HG03196 (cell line): ENCODE measurements around the gene VKORC1L1.
"Not testable (repeated sequence)": the region's sequence is repeated elsewhere in the genome, so short reads cannot be mapped to it uniquely, and the experiment has no call there.

Experiments
- ATAC-seq: cut with Tn5 transposase; IDR thresholded peaks from one replicate; pipeline ENCODE4 v1.9.1; 2021; ENCODE audit not compliant: unreplicated experiment

VKORC1L1 gene

GRCh38 chr7:65976659-65977196, 103.9 kb downstream of the VKORC1L1 start:
- no peak for ATAC-seq

- no peak for ATAC-seq
Measured at GRCh38 chr7:65978891-65979582, 106.2 kb downstream of the VKORC1L1 start.

DNA sequence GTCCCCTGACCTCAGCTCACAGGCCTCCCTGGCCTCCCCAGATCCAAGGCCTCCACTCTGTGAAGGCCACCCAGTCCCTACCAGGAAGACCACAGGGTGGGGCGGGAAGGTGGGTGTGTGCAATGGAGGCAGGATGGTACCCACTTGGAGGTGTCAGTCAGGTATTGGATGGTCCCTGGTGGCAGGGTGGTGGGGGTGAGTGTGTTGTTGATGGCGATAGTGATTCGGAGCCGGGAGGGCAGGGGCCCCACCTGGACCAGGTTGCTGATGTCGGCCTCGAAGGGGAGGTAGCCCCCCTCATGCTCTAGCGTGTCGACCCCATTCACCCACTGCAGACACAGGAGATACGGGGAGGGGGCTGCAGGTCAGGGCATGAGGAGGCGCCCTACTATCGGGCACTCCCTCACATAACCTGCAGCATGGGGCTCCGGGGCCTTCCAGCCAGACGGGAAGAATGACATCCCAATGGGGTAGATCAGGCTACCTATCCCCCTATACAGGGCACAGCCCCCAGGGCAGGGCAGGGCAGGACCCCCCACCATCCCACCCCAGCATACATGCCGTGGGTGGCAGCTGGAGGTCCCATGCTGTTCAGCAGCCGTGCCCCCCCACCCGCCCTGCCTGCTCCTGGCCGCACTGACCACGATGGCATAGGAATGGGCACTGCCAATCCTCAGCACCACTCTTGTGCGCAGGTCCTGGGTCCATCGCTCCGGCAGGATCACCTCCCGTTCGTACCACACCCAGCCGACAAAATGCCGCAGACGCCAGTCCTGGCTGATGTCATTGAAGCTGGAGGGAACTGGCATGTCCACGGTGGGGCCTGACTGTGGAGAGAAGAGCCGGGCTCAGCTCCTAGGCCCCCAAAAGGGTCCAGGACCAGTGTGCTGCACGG, 107.0 kb downstream of the VKORC1L1 start:
- no peak for ATAC-seq

DNA sequence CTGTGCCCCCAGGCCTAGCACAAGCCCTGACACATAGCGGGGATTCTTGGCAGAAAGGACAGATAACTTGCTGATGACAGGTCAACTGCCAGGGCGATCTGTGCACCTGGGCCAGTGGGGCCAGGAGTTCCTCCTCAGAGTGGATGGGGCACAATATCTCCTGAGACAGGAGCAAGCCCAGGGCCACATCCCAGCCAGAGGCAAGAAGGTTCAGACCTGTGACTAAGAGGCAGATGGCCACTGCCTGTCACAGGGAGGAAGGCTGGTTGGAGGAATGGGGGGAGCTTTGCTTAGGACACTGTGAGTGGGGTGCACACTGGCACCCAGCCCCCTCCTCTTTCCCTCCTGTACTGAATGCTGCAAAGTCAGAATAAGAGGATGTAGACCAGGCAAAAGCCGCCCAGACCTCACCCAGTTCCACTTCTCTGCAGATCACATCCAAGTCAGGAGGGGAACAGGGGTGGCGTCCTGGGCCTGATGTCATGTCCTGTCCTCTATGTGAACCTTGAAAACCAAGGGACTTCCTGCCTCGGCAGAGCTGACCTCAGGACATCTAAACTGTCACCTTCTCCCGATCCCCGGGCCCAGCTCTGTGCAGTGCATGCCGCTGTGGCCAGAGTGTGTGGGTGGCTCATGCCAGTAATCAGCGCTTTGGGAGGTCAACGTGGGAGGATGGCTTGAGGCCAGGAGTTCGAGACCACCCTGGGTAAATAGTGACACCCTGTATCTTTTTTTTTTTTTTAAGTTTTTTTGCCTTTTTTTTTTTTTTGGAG, 107.8 kb downstream of the VKORC1L1 start:
- peak; percentile 71 for ATAC-seq

- ATAC-seq, result peak; percentile 77
Measured at GRCh38 chr7:65981965-65982792, 109.3 kb downstream of the VKORC1L1 start, which contains the start of gene GUSB. Gene GUSB, minus strand, starts transcription at chr7:65982213. Its CDS starts 30 bp downstream, at chr7:65982183.

- no peak for ATAC-seq
Measured at GRCh38 chr7:65983965-65984658, 111.2 kb downstream of the VKORC1L1 start.

DNA sequence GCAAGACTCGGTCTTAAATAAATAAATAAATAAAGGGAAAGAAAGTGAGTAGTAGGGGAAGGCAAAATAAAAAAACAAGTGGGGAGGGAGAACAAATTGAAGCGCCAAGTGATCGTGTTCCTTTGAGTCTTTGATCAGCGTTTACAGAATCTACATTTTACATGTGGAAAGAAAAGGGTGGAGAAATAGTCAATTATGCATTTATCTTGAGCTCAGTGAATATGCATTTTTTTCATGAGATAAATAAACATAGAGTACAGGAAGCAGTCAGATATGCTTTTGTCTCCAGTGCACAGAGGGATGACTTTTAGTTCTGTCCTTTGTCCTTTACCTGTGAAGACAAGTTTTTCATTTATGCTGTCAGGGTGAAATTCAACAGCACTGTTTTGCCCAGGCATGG, 115.2 kb downstream of the VKORC1L1 start:
- no peak for ATAC-seq

DNA sequence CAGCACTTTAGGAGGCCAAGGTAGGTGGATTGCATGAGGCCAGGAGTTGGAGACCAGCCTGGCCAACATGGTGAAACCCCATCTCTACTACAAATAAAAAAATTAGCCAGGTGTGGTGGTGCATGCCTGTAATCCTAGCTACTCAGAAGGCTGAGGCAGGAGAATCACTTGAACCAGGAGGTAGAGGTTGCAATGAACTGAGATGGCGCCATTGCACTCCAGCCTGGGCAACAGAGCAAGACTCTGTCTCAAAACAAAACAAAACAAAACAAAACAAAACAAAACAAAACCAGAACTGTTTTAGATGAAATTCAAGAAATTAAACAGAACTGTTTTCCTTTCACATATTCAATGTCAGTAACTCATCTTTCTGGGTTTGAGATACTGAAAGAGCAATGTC, 115.6 kb downstream of the VKORC1L1 start:
- ATAC-seq, result not testable (repeated sequence)

DNA sequence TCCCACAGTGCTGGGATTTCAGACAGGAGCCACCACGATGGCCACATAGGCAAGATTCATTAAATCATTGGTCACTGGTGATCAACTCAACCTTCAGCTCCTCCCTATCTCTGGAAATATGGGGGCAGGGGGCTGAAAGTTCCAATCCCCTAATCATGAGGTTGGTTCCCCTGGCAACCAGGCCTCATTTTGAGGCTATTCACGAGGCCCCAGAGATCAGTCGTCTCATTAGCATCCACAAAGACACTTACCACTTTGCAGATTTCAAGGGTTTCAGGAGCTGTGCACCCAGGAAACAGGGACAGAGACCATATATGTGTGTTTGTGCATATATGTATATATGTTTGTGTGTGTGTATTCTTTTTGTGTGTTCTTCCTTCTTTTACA, 116.8 kb downstream of the VKORC1L1 start:
- ATAC-seq, result no peak

- not testable (repeated sequence) for ATAC-seq
Measured at GRCh38 chr7:65991829-65992228, 119.0 kb downstream of the VKORC1L1 start.

DNA sequence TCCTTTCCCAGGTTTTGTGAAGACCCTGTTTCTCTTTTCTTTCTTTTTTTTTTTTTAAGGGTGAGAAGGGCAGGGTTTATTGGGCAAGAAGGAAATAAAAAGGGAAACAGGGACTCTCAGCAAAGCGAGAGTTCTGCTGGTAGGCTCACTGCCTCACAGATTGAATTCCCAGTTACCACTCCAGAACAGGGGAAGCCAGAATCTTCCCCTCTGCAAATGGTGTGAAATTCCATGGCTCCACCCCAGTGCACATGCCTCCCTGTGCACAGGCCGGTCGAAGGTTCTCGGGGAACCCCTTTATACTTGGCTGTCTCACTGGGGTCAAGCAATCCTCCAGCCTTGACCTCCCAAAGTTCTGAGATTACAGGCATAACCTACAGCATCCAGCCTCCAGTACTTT, 119.7 kb downstream of the VKORC1L1 start:
- ATAC-seq, result no peak

GRCh38 chr7:65994984-65995383, 122.1 kb downstream of the VKORC1L1 start:
- ATAC-seq, result not testable (repeated sequence)

- not testable (repeated sequence) for ATAC-seq
Measured at GRCh38 chr7:66000823-66001417, 128.0 kb downstream of the VKORC1L1 start.

DNA sequence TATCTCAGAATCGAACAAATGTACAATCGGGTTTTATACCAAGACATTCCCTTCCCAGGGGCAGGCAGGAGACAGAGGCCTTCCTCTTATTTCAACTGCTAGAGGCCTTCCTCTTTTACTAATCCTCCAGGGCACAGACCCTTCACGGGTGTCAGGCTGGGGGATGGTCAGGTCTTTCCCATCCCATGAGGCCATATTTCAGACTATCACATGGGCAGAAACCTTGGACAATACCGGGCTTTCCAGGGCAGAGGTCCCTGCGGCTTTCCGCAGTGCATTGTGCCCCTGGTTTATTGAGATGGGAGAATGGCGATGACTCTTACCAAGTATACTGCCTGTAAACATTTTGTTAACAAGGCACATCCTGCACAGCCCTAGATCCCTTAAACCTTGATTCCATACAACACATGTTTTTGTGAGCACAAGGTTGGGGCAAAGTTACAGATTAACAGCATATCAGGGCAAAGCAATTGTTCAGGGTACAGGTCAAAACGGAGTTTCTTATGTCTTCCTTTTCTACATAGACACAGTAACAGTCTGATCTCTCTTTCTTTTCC, 132.3 kb downstream of the VKORC1L1 start:
- not testable (repeated sequence) for ATAC-seq

DNA sequence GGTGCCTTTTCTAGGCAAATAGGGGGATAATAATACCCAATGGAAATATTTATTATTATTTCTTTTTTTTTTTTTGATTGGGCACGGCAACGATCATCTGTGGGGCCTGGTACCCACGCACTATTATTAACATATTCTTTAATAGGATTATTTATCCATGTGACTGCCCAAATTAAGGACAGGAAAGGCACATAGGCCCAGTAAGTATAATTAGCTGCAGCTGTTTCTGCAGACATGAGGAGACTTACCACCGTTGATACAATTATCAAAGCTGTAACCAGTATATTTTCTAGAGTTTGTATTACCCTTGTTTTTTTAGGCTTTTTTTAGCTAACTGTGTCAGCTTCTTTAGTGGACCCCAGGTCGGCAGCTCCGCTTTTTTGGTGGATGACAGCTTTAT, 134.4 kb downstream of the VKORC1L1 start:
- ATAC-seq, result no peak
